CD14-positive monocyte (primary cell): Measurements from ENCODE around the gene TMEM38A. TPM values are rescaled to one million over a fixed set of nuclear protein-coding genes. Genes with fewer than 3 reads are reported as not detected.

Experiments
- DNase-seq, 3 donors: peaks; one replicate each; pipeline ENCODE4 v3.0.0-alpha.2; 2011 to 2022
- H2AFZ ChIP-seq: 2 replicates; pipeline ENCODE4 v1.6.0; 2012; ENCODE audit warnings: mild to moderate bottlenecking, low read depth, low read length, inconsistent platforms; ENCODE audit not compliant: insufficient read depth, poor library complexity, severe bottlenecking
- H3K27ac ChIP-seq, 2 donors: 1 replicate in 1 of 2; 2 replicates in 1 of 2; pipeline ENCODE4 v1.5.1; 2012 to 2013; ENCODE audit warnings: low read length in 2 of 2, control low read depth in 1 of 2, inconsistent platforms in 1 of 2, low read depth in 1 of 2, mild to moderate bottlenecking in 1 of 2
- H3K27me3 ChIP-seq, 2 donors: one replicate each; pipeline versions ENCODE4 v1.6.0 to v1.6.1; 2011 to 2013; ENCODE audit warnings: low read length in 2 of 2; ENCODE audit not compliant: control insufficient read depth in 2 of 2, insufficient read depth in 2 of 2
- H3K36me3 ChIP-seq, 2 donors: replicated peaks in 1 of 2; 1 replicate in 1 of 2; 2 replicates in 1 of 2; pipeline versions ENCODE4 v1.5.1 to v1.6.1; 2012 to 2013; ENCODE audit warnings: low read length in 2 of 2, control low read depth in 1 of 2, inconsistent platforms in 1 of 2, mild to moderate bottlenecking in 1 of 2; ENCODE audit not compliant: insufficient read depth in 2 of 2, control insufficient read depth in 1 of 2
- H3K4me1 ChIP-seq, 2 donors: 1 replicate in 1 of 2; 2 replicates in 1 of 2; pipeline versions ENCODE4 v1.5.1 to v1.6.1; 2012 to 2013; ENCODE audit warnings: low read length in 2 of 2, control low read depth in 1 of 2, inconsistent platforms in 1 of 2, mild to moderate bottlenecking in 1 of 2, moderate library complexity in 1 of 2; ENCODE audit not compliant: insufficient read depth in 2 of 2, control insufficient read depth in 1 of 2
- H3K4me2 ChIP-seq: replicated peaks from 2 replicates; pipeline ENCODE3; 2012; ENCODE audit warnings: low read length, moderate library complexity, mild to moderate bottlenecking; ENCODE audit not compliant: poor library complexity, severe bottlenecking; ENCODE audit errors: extremely low read depth
- H3K4me3 ChIP-seq, 3 experiments: fragments of 200-600 bp in 1 of 3; sonication (generic) in 1 of 3; replicated peaks in 1 of 3; 1 replicate in 2 of 3; 2 replicates in 1 of 3; pipeline ENCODE4 v1.5.1; 2011 to 2013; ENCODE audit warnings: low read length in 3 of 3, mild to moderate bottlenecking in 3 of 3, control low read depth in 2 of 3, low read depth in 2 of 3, inconsistent platforms in 1 of 3, moderate library complexity in 1 of 3
- H3K79me2 ChIP-seq: 2 replicates; pipeline ENCODE4 v1.6.0; 2012; ENCODE audit warnings: mild to moderate bottlenecking, control low read depth, inconsistent platforms, low read length, moderate library complexity; ENCODE audit not compliant: insufficient read depth
- H3K9ac ChIP-seq: 2 replicates; pipeline ENCODE4 v1.6.0; 2017; ENCODE audit warnings: low read length, mild to moderate bottlenecking; ENCODE audit not compliant: insufficient read depth, poor library complexity, severe bottlenecking
- H3K9me3 ChIP-seq, 2 donors: replicated peaks in 1 of 2; 1 replicate in 1 of 2; 2 replicates in 1 of 2; pipeline versions ENCODE4 v1.5.1 to v1.6.1; 2012 to 2013; ENCODE audit warnings: low read length in 2 of 2, control low read depth in 1 of 2; ENCODE audit not compliant: control insufficient read depth in 1 of 2, insufficient read depth in 1 of 2
- H4K20me1 ChIP-seq: 2 replicates; pipeline ENCODE4 v1.6.0; 2012; ENCODE audit warnings: mild to moderate bottlenecking, low read length, control low read depth, moderate library complexity; ENCODE audit not compliant: insufficient read depth
- H3K27ac Mint-ChIP-seq, 7 donors: one replicate each; pipeline ENCODE4 v1.8.0; 2020; ENCODE audit warnings: mild to moderate bottlenecking in 7 of 7, mixed read lengths in 7 of 7, moderate library complexity in 6 of 7, inconsistent platforms in 2 of 7
- H3K27me3 Mint-ChIP-seq, 3 donors: one replicate each; pipeline ENCODE4 v1.8.0; 2021 to 2022; ENCODE audit warnings: low read depth in 3 of 3, mild to moderate bottlenecking in 3 of 3, mixed read lengths in 3 of 3, moderate library complexity in 3 of 3, inconsistent platforms in 1 of 3
- H3K36me3 Mint-ChIP-seq, 2 donors: one replicate each; pipeline ENCODE4 v1.8.0; 2020; ENCODE audit warnings: mixed read lengths in 2 of 2, inconsistent platforms in 1 of 2, mild to moderate bottlenecking in 1 of 2
- H3K4me1 Mint-ChIP-seq: one replicate; pipeline ENCODE4 v1.8.0; 2020; ENCODE audit warnings: mild to moderate bottlenecking, mixed read lengths
- H3K4me3 Mint-ChIP-seq, 2 donors: one replicate each; pipeline ENCODE4 v1.8.0; 2020; ENCODE audit warnings: mild to moderate bottlenecking in 2 of 2, mixed read lengths in 2 of 2, moderate library complexity in 1 of 2
- H3K9me3 Mint-ChIP-seq, 7 donors: one replicate each; pipeline ENCODE4 v1.8.0; 2020 to 2022; ENCODE audit warnings: mixed read lengths in 7 of 7, mild to moderate bottlenecking in 6 of 7, moderate library complexity in 6 of 7, inconsistent platforms in 2 of 7
- CTCF ChIP-seq: fragments of 200-600 bp; IDR thresholded peaks from one replicate; pipeline ENCODE4 v1.8.0; 2022; ENCODE audit warnings: antibody characterized with exemption, mild to moderate bottlenecking
- WGBS: methylation state at CpG from one replicate; pipeline ENCODE4 v1.1.5; 2013; ENCODE audit warnings: missing lambda C conversion rate; ENCODE audit not compliant: insufficient coverage; 5-methylcytosine and 5-hydroxymethylcytosine counted together
- intact Hi-C, 2 donors: fragments of 100-400 bp; cut with micrococcal nuclease; formaldehyde crosslinking; loops; one replicate each; pipeline versions ENCODE4 v1.15.0 to v1.15.1; 2023
- polyA plus RNA-seq, 3 donors: library from polyadenylated mRNA; depleted of rRNA in 1 of 3; unstranded in 2 of 3; stranded (reverse) in 1 of 3; fragments of 300-500 nt in 2 of 3; fragments of >200 nt in 1 of 3; fragmentation: Illumina TruSeq in 2 of 3; gene quantifications; 1 replicate in 2 of 3; 2 replicates in 1 of 3; pipeline ENCODE4 v1.2.3, GENCODE V29; 2012 to 2021

The TMEM38A gene
- polyA plus RNA-seq, 3 donors = 8.5 to 21.6 (median 10.6) TPM

GRCh38 chr19:16627928-16628182, 33.1 kb upstream of the TMEM38A start:
- Mint-ChIP-seq H3K4me3 (peak overlapping the region; percentile 96), H3K27ac (peak overlapping the region in 1 of 7 donors; percentile 55), H3K27me3 (peaks cover 0 to 1% (median 0%) of the 10 kb centered on the region in 3 donors), H3K36me3 (peaks cover 43 to 54% of the 10 kb centered on the region in 2 donors), H3K4me1 (peaks cover 32% of the 10 kb centered on the region), H3K9me3 (no peaks in the 10 kb centered on the region)
- H2AFZ ChIP-seq = peak overlapping the region; percentile 34
- H3K27me3 ChIP-seq = no peaks in the 10 kb centered on the region
- peak overlapping the region; percentile 96 for H3K9ac ChIP-seq
- H3K27ac ChIP-seq = peak overlapping the region; percentile 50 to 90
- peak overlapping the region; percentile 52 to 88 (median 81) for H3K4me3 ChIP-seq
- peaks cover 62% of the 10 kb centered on the region for H3K79me2 ChIP-seq
- H3K9me3 ChIP-seq = no peaks in the 10 kb centered on the region
- peaks cover 23 to 37% of the 10 kb centered on the region in 2 donors for H3K4me1 ChIP-seq
- H3K36me3 ChIP-seq = peaks cover 31 to 59% of the 10 kb centered on the region in 2 donors
- no peak for DNase-seq
- H4K20me1 ChIP-seq = peaks cover 69% of the 10 kb centered on the region
- peak overlapping the region; percentile 86 for H3K4me2 ChIP-seq
- 1% methylated on average over 38 of the region's 38 CpGs for WGBS
- TF ChIP-seq CTCF = no peak
- intact Hi-C loops = loop anchor here (2.0 to 5.0 kb wide), 5 partner anchors 33 to 57 kb away; partner anchors contain the start of genes SMIM7 (in 2 of the 2), TMEM38A (in 2 of the 2) and SLC35E1 (in 1 of the 2)

- H3K27me3 Mint-ChIP-seq = peaks cover 0 to 1% (median 0%) of the 10 kb centered on the region in 3 donors
- peaks cover 32% of the 10 kb centered on the region for H3K4me1 Mint-ChIP-seq
- H3K79me2 ChIP-seq = peaks cover 60% of the 10 kb centered on the region
Measured at GRCh38 chr19:16628183-16628983, 32.6 kb upstream of the TMEM38A start, which contains the start of gene MED26. TSS of gene MED26 (minus strand) at chr19:16628204. CDS start at chr19:16627943, 261 bp downstream.

More at GRCh38 chr19:16628183-16628983, 32.6 kb upstream of the TMEM38A start, which contains the start of gene MED26:
- WGBS = under 1% methylated on average over 98 of the region's 98 CpGs
- peaks cover 28 to 59% of the 10 kb centered on the region in 2 donors for H3K36me3 ChIP-seq
- H3K27ac Mint-ChIP-seq = peak within 1 kb of the TSS; percentile 89 to 98 (median 95)
- H4K20me1 ChIP-seq = peaks cover 69% of the 10 kb centered on the region
- no peak for TF ChIP-seq CTCF
- no peaks in the 10 kb centered on the region for H3K27me3 ChIP-seq
- H3K9me3 Mint-ChIP-seq = no peaks in the 10 kb centered on the region
- H3K4me2 ChIP-seq = peak within 1 kb of the TSS; percentile 86
- H3K4me3 Mint-ChIP-seq = peak within 1 kb of the TSS; percentile 98
- peak within 1 kb of the TSS; percentile 96 for H3K9ac ChIP-seq
- intact Hi-C loops = loop anchor here (2.0 to 5.0 kb wide), 3 partner anchors 32 to 56 kb away; partner anchors contain the start of genes SMIM7 (in 2 of the 2), TMEM38A (in 2 of the 2) and SLC35E1 (in 1 of the 2)
- H3K9me3 ChIP-seq = no peaks in the 10 kb centered on the region
- peak within 1 kb of the TSS; percentile 67 to 90 for H3K27ac ChIP-seq
- H2AFZ ChIP-seq = peak within 1 kb of the TSS; percentile 91
- DNase-seq = peak; percentile 92 to 94 (median 93)
- H3K36me3 Mint-ChIP-seq = peaks cover 40 to 55% of the 10 kb centered on the region in 2 donors
- H3K4me1 ChIP-seq = peaks cover 23 to 37% of the 10 kb centered on the region in 2 donors
- peak within 1 kb of the TSS; percentile 88 to 92 (median 89) for H3K4me3 ChIP-seq
